A673 (cell line): ENCODE results near the gene MRPL2.

Experiments
- EZH2 ChIP-seq: fragments of 200-600 bp; sonication (generic); IDR thresholded peaks from 2 replicates; pipeline ENCODE4 v1.6.1; 2017; ENCODE audit warnings: borderline replicate concordance, low read depth, mild to moderate bottlenecking, mixed read lengths, antibody characterized with exemption, low read length; ENCODE audit not compliant: poor library complexity, severe bottlenecking
- TF ChIP-seq, protein P1 (sequence below): fragments of 300-800, 200-600 bp; sonication (generic); conservative IDR thresholded peaks from 2 replicates; pipeline ENCODE4 v1.5.1; 2017; ENCODE audit warnings: low read depth, mild to moderate bottlenecking, antibody characterized with exemption, low read length, moderate library complexity, mixed read lengths

DNA sequence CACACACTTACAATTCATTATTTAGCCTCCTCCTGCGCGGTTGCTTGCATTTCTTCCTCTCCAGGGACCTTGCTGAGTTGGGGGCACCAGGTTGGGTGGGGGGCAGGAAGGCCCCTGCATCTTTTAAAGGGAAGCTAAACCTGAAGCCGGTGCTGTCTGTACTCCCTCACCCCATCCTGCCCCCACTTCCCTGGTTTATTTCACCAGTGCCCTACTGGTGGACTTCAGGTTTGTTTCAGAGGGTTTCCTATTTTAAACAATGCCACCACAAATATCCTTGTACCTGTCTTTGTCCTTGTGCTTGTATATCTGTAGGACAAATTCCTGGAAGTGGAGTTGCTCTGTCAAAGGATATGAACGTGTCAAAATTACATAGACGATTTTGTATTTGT lies 37.9 kb upstream of the MRPL2 start:
- TF ChIP-seq, protein P1, sequence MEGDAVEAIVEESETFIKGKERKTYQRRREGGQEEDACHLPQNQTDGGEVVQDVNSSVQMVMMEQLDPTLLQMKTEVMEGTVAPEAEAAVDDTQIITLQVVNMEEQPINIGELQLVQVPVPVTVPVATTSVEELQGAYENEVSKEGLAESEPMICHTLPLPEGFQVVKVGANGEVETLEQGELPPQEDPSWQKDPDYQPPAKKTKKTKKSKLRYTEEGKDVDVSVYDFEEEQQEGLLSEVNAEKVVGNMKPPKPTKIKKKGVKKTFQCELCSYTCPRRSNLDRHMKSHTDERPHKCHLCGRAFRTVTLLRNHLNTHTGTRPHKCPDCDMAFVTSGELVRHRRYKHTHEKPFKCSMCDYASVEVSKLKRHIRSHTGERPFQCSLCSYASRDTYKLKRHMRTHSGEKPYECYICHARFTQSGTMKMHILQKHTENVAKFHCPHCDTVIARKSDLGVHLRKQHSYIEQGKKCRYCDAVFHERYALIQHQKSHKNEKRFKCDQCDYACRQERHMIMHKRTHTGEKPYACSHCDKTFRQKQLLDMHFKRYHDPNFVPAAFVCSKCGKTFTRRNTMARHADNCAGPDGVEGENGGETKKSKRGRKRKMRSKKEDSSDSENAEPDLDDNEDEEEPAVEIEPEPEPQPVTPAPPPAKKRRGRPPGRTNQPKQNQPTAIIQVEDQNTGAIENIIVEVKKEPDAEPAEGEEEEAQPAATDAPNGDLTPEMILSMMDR = no peak
- TF ChIP-seq EZH2 = no peak
